ENCODE measurements around the gene IL31RA.

The IL31RA gene

GRCh38 chr5:55873234-55873633 is 22.1 kb downstream of the IL31RA start:
- Histone ChIP-seq H3K27me3 (ENCODE audit: control insufficient read depth, insufficient read depth, low read length, poor library complexity, severe bottlenecking) (no peaks in the 10 kb centered on the region), H3K27ac (ENCODE audit: insufficient read depth, low read depth, low read length, poor library complexity, severe bottlenecking) (no peak overlapping the region), H3K4me3 (ENCODE audit: insufficient read depth, low read depth, low read length) (no peak overlapping the region), H3K9me3 (ENCODE audit: control insufficient read depth, low read length) (no peaks in the 10 kb centered on the region), H3K36me3 (ENCODE audit: control insufficient read depth, insufficient read depth, low read length) (no peaks in the 10 kb centered on the region), H3K4me1 (ENCODE audit: control insufficient read depth, insufficient read depth, low read length) (no peaks in the 10 kb centered on the region)

DNA sequence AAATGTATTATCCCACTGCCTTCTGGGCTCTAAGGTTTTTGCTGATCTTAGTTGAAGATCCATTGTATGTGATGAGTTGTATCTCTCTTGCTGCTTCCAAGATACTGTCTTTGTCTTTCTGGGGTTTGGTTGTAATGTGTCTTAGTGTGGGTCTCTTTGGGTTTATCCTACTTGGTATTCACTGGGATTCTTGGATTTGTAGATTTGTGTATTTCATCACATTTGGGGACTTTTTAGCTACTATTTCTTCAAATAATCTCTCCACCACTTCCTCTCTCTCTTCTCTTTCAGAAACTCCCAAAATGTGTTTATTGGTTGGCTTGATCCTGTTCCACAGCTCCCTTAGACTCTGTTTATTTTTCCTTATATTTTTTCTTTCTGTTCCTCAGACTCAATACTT is 26.5 kb downstream of the IL31RA start:
- Histone ChIP-seq H3K4me1 (ENCODE audit: control insufficient read depth, insufficient read depth, low read length) (no peaks in the 10 kb centered on the region), H3K4me3 (ENCODE audit: insufficient read depth, low read depth, low read length) (no peak overlapping the region), H3K27me3 (ENCODE audit: control insufficient read depth, insufficient read depth, low read length, poor library complexity, severe bottlenecking) (no peaks in the 10 kb centered on the region), H3K27ac (ENCODE audit: insufficient read depth, low read depth, low read length, poor library complexity, severe bottlenecking) (no peak overlapping the region), H3K36me3 (ENCODE audit: control insufficient read depth, insufficient read depth, low read length) (no peaks in the 10 kb centered on the region), H3K9me3 (ENCODE audit: control insufficient read depth, low read length) (no peaks in the 10 kb centered on the region)

DNA sequence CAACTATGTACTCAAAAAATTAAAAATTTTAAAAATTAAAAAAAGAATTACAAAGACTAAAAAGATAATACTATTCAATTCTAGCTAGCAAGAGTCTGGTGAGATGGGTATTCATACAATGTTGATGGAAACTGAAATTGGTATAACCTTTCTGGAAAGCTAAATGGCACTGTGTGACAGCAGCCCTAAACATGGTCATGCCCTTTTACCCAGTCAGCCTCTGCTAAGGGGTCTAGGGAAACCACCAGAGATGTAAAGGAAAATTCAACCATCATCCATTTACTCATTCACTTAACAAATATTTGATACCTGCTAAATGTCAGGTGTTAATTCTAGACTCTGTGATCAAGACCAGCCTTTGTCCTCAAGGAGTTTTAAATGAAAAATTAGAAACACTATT is 29.3 kb downstream of the IL31RA start:
- H3K27me3 ChIP-seq (ENCODE audit: control insufficient read depth, insufficient read depth, low read length, poor library complexity, severe bottlenecking): no peaks in the 10 kb centered on the region
- no peaks in the 10 kb centered on the region for H3K4me1 ChIP-seq (ENCODE audit: control insufficient read depth, insufficient read depth, low read length)
- H3K27ac ChIP-seq (ENCODE audit: insufficient read depth, low read depth, low read length, poor library complexity, severe bottlenecking): no peak overlapping the region
- H3K36me3 ChIP-seq (ENCODE audit: control insufficient read depth, insufficient read depth, low read length): no peaks in the 10 kb centered on the region
- H3K9me3 ChIP-seq (ENCODE audit: control insufficient read depth, low read length): no peaks in the 10 kb centered on the region
- no peak overlapping the region for H3K4me3 ChIP-seq (ENCODE audit: insufficient read depth, low read depth, low read length)

DNA sequence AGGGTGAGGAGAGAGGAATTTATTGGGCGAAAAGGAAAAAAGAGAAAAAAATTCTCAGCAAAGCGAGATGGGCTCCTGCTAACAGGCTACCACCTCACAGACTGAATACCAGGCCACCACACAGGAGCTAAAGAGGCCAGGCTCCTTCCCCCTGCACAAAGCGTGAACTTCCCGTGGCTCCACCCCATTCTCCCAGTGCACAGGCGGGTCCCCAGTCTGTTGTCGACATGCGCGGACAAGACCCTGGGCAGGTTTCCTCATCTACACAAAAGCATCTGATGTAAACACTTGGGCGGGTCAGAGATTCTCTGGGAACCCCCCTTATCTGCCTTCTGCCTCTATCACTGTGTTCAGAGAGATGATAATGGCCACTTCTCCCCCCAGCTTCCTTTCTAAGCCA is 34.2 kb downstream of the IL31RA start:
- no peak overlapping the region for H3K4me3 ChIP-seq (ENCODE audit: insufficient read depth, low read depth, low read length)
- no peak overlapping the region for H3K27ac ChIP-seq (ENCODE audit: insufficient read depth, low read depth, low read length, poor library complexity, severe bottlenecking)
- H3K36me3 ChIP-seq (ENCODE audit: control insufficient read depth, insufficient read depth, low read length): no peaks in the 10 kb centered on the region
- H3K9me3 ChIP-seq (ENCODE audit: control insufficient read depth, low read length): no peaks in the 10 kb centered on the region
- 92 to 93% methylated on average over 9 of the region's 9 CpGs for WGBS, 2 experiments
- H3K4me1 ChIP-seq (ENCODE audit: control insufficient read depth, insufficient read depth, low read length): no peaks in the 10 kb centered on the region
- H3K27me3 ChIP-seq (ENCODE audit: control insufficient read depth, insufficient read depth, low read length, poor library complexity, severe bottlenecking): no peaks in the 10 kb centered on the region

DNA sequence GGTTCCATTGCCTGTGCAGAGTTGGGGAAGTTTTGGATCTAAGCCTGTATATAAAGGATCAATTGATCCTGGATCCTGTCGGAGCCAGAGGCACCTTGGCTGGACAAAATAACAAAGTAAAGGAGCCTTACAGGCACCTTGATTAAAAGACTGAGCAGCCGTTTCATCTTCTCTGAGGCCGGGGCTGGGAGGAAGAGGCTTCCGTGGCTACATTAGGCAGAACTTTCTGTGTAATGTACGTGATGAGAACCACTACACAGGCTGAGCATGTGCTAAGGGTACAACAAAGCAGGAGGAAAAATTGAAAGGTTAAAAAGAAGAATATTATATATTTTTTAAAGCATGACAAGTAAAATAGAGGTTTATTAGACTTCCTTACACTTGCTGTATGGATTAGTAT is 37.0 kb downstream of the IL31RA start:
- Histone ChIP-seq H3K36me3 (ENCODE audit: control insufficient read depth, insufficient read depth, low read length) (no peaks in the 10 kb centered on the region), H3K27ac (ENCODE audit: insufficient read depth, low read depth, low read length, poor library complexity, severe bottlenecking) (no peak overlapping the region), H3K4me3 (ENCODE audit: insufficient read depth, low read depth, low read length) (no peak overlapping the region), H3K4me1 (ENCODE audit: control insufficient read depth, insufficient read depth, low read length) (no peaks in the 10 kb centered on the region), H3K9me3 (ENCODE audit: control insufficient read depth, low read length) (no peaks in the 10 kb centered on the region), H3K27me3 (ENCODE audit: control insufficient read depth, insufficient read depth, low read length, poor library complexity, severe bottlenecking) (no peaks in the 10 kb centered on the region)
- 94 to 96% methylated on average over 5 of the region's 5 CpGs for WGBS, 2 experiments

DNA sequence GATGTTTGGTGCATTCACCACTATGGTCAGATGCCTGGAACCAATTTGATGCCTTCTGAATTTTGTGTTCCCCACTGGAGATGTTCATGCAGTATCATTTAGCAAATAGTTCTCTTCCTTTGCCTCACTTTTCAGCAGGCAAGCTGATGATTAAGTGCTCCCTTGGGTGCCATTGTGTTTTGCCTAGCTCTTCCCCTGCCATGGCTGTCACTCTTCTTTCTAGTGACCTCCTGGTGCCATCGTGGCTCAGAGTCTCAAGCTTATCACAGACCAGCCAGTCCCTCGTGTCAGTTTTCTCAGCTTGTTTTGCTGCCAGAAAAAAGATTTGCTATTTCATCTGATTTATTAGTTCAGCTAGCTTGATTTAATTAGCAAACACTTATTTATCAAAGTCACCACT is 41.3 kb downstream of the IL31RA start:
- no peaks in the 10 kb centered on the region for H3K4me1 ChIP-seq (ENCODE audit: control insufficient read depth, insufficient read depth, low read length)
- H3K4me3 ChIP-seq (ENCODE audit: insufficient read depth, low read depth, low read length): no peak overlapping the region
- no peaks in the 10 kb centered on the region for H3K27me3 ChIP-seq (ENCODE audit: control insufficient read depth, insufficient read depth, low read length, poor library complexity, severe bottlenecking)
- H3K27ac ChIP-seq (ENCODE audit: insufficient read depth, low read depth, low read length, poor library complexity, severe bottlenecking): no peak overlapping the region
- whole genome bisulfite sequencing, 2 experiments: 80 to 81% methylated on average over 2 of the region's 2 CpGs
- no peaks in the 10 kb centered on the region for H3K36me3 ChIP-seq (ENCODE audit: control insufficient read depth, insufficient read depth, low read length)
- H3K9me3 ChIP-seq (ENCODE audit: control insufficient read depth, low read length): no peaks in the 10 kb centered on the region

DNA sequence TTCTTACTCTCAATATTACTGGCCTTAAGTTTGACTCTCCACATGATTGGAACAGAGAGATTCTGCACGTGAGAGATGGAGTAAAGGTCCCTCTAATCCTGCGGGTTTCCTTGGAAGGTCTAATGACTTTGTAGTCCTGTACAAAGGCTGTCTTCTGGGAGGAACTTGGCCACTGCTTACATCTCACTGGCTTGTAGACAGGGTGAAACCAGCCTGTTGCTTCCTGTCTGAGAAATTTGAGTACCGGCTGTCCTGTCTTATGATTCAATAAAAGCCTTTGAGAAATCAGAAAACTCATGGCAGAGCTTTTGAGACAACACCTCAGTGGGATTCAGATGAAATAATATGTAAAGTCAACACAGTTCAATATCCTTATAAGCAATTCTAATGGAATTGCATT is 43.0 kb downstream of the IL31RA start:
- Histone ChIP-seq H3K36me3 (ENCODE audit: control insufficient read depth, insufficient read depth, low read length) (no peaks in the 10 kb centered on the region), H3K4me3 (ENCODE audit: insufficient read depth, low read depth, low read length) (no peak overlapping the region), H3K27ac (ENCODE audit: insufficient read depth, low read depth, low read length, poor library complexity, severe bottlenecking) (no peak overlapping the region), H3K27me3 (ENCODE audit: control insufficient read depth, insufficient read depth, low read length, poor library complexity, severe bottlenecking) (no peaks in the 10 kb centered on the region), H3K4me1 (ENCODE audit: control insufficient read depth, insufficient read depth, low read length) (no peaks in the 10 kb centered on the region), H3K9me3 (ENCODE audit: control insufficient read depth, low read length) (no peaks in the 10 kb centered on the region)
- WGBS, 2 experiments: 96% methylated on average over 3 of the region's 3 CpGs

- Histone ChIP-seq H3K4me1 (ENCODE audit: control insufficient read depth, insufficient read depth, low read length) (no peaks in the 10 kb centered on the region), H3K4me3 (ENCODE audit: insufficient read depth, low read depth, low read length) (no peak overlapping the region), H3K27me3 (ENCODE audit: control insufficient read depth, insufficient read depth, low read length, poor library complexity, severe bottlenecking) (no peaks in the 10 kb centered on the region), H3K27ac (ENCODE audit: insufficient read depth, low read depth, low read length, poor library complexity, severe bottlenecking) (no peak overlapping the region), H3K9me3 (ENCODE audit: control insufficient read depth, low read length) (no peaks in the 10 kb centered on the region), H3K36me3 (ENCODE audit: control insufficient read depth, insufficient read depth, low read length) (no peaks in the 10 kb centered on the region)
- 94 to 100% methylated on average over 3 of the region's 3 CpGs for WGBS, 2 experiments
Measured at GRCh38 chr5:55895346-55895745, 44.2 kb downstream of the IL31RA start.

- no peaks in the 10 kb centered on the region for H3K27me3 ChIP-seq (ENCODE audit: control insufficient read depth, insufficient read depth, low read length, poor library complexity, severe bottlenecking)
- WGBS, 2 experiments: 98 to 100% methylated on average over 2 of the region's 2 CpGs
- H3K4me3 ChIP-seq (ENCODE audit: insufficient read depth, low read depth, low read length): no peak overlapping the region
- H3K9me3 ChIP-seq (ENCODE audit: control insufficient read depth, low read length): no peaks in the 10 kb centered on the region
- H3K4me1 ChIP-seq (ENCODE audit: control insufficient read depth, insufficient read depth, low read length): no peaks in the 10 kb centered on the region
- H3K27ac ChIP-seq (ENCODE audit: insufficient read depth, low read depth, low read length, poor library complexity, severe bottlenecking): no peak overlapping the region
- no peaks in the 10 kb centered on the region for H3K36me3 ChIP-seq (ENCODE audit: control insufficient read depth, insufficient read depth, low read length)
Measured at GRCh38 chr5:55896238-55896637, 45.1 kb downstream of the IL31RA start.

- no peak overlapping the region for H3K4me3 ChIP-seq (ENCODE audit: insufficient read depth, low read depth, low read length)
- H3K36me3 ChIP-seq (ENCODE audit: control insufficient read depth, insufficient read depth, low read length): no peaks in the 10 kb centered on the region
- H3K9me3 ChIP-seq (ENCODE audit: control insufficient read depth, low read length): no peaks in the 10 kb centered on the region
- no peak overlapping the region for H3K27ac ChIP-seq (ENCODE audit: insufficient read depth, low read depth, low read length, poor library complexity, severe bottlenecking)
- no peaks in the 10 kb centered on the region for H3K27me3 ChIP-seq (ENCODE audit: control insufficient read depth, insufficient read depth, low read length, poor library complexity, severe bottlenecking)
- 79 to 88% methylated on average over 2 of the region's 2 CpGs for WGBS, 2 experiments
- H3K4me1 ChIP-seq (ENCODE audit: control insufficient read depth, insufficient read depth, low read length): no peaks in the 10 kb centered on the region
Measured at GRCh38 chr5:55896663-55897062, 45.5 kb downstream of the IL31RA start.

- Histone ChIP-seq H3K4me3 (ENCODE audit: insufficient read depth, low read depth, low read length) (no peak overlapping the region), H3K4me1 (ENCODE audit: control insufficient read depth, insufficient read depth, low read length) (no peaks in the 10 kb centered on the region), H3K27ac (ENCODE audit: insufficient read depth, low read depth, low read length, poor library complexity, severe bottlenecking) (no peak overlapping the region), H3K36me3 (ENCODE audit: control insufficient read depth, insufficient read depth, low read length) (no peaks in the 10 kb centered on the region), H3K9me3 (ENCODE audit: control insufficient read depth, low read length) (no peaks in the 10 kb centered on the region), H3K27me3 (ENCODE audit: control insufficient read depth, insufficient read depth, low read length, poor library complexity, severe bottlenecking) (no peaks in the 10 kb centered on the region)
- WGBS, 2 experiments: 92 to 96% methylated on average over 8 of the region's 8 CpGs
Measured at GRCh38 chr5:55897206-55897894, 46.2 kb downstream of the IL31RA start.
